GM12878 (cell line): ENCODE results near the gene KMT2E. TPM values are rescaled to one million over a fixed set of nuclear protein-coding genes. Genes with fewer than 3 reads are reported as not detected.

Experiments
- ATAC-seq: fragments of 200-7000 bp; cut with Tn5 transposase; 3 replicates; pipeline ENCODE4 v1.9.1; 2020; ENCODE audit warnings: mild to moderate bottlenecking, moderate library complexity
- BruUV-seq: library from RNA; stranded (reverse); fragments of 400-500 nt; replicated peaks from 2 replicates; lab custom pipeline; 2021; lab: Mats Ljungman, UMichigan
- CTCF ChIA-PET: fragments of 300-600 bp; sonication (Branson Sonifier 250); formaldehyde crosslinking; extraction: SDS; loops from one replicate; lab custom pipeline; 2021; ENCODE audit warnings: inconsistent platforms; lab: Yijun Ruan, JAX
- POLR2A ChIA-PET: fragments of 350-600 bp; formaldehyde crosslinking; extraction: SDS; loops from one replicate; lab custom pipeline; 2021; ENCODE audit warnings: inconsistent platforms; lab: Charles Lee
- RAD21 ChIA-PET: fragments of 300-600 bp; sonication (Branson Sonifier 250); formaldehyde crosslinking; loops from one replicate; lab custom pipeline; 2023; ENCODE audit warnings: antibody characterized with exemption; ENCODE audit not compliant: unreplicated experiment; lab: Charles Lee
- SMC1A ChIA-PET: fragments of 300-600 bp; sonication (Branson Sonifier 250); formaldehyde crosslinking; loops from one replicate; lab custom pipeline; 2023; ENCODE audit not compliant: unreplicated experiment, uncharacterized antibody; lab: Charles Lee
- DNase-seq: peaks from one replicate; pipeline ENCODE4 v3.0.0-alpha.2; 2011; ENCODE audit warnings: low read depth, low spot score
- FAIRE-seq: peaks from 3 replicates; lab custom pipeline; 2011; peaks lifted over from hg19 to GRCh38; lab: Jason Lieb, UNC
- H2AFZ ChIP-seq: 2 replicates; pipeline ENCODE4 v1.6.0; 2011; ENCODE audit warnings: low read depth, low read length, control low read depth; ENCODE audit not compliant: control insufficient read depth
- H3K27ac ChIP-seq: 2 replicates; pipeline ENCODE4 v1.5.1; 2011; ENCODE audit warnings: control low read depth; ENCODE audit not compliant: control insufficient read depth, insufficient read depth
- H3K27me3 ChIP-seq, 2 experiments: replicated peaks in 1 of 2; 2 replicates each; pipeline versions ENCODE4 v1.6.0 to v1.6.1; 2011; ENCODE audit warnings: low read length in 1 of 2; ENCODE audit not compliant: control insufficient read depth in 2 of 2, insufficient read depth in 2 of 2
- H3K36me3 ChIP-seq, 2 experiments: 2 replicates each; pipeline ENCODE4 v1.5.1; 2011; ENCODE audit warnings: low read length in 1 of 2; ENCODE audit not compliant: control insufficient read depth in 2 of 2, insufficient read depth in 2 of 2
- H3K4me1 ChIP-seq: 2 replicates; pipeline ENCODE4 v1.6.1; 2011; ENCODE audit warnings: mild to moderate bottlenecking, low read length, moderate library complexity, mixed read lengths; ENCODE audit not compliant: control insufficient read depth, insufficient read depth
- H3K4me2 ChIP-seq: 2 replicates; pipeline ENCODE4 v1.6.0; 2011; ENCODE audit warnings: control low read depth; ENCODE audit not compliant: control insufficient read depth, insufficient read depth
- H3K4me3 ChIP-seq: fragments of 200-600 bp; sonication (generic); 2 replicates; pipeline ENCODE4 v1.5.1; 2016
- H3K79me2 ChIP-seq: 2 replicates; pipeline ENCODE4 v1.6.0; 2011; ENCODE audit warnings: low read length; ENCODE audit not compliant: control insufficient read depth, insufficient read depth
- H3K9ac ChIP-seq: 2 replicates; pipeline ENCODE4 v1.8.0; 2011; ENCODE audit warnings: low read length, control low read depth, mixed read lengths; ENCODE audit not compliant: control insufficient read depth, insufficient read depth
- H3K9me3 ChIP-seq: replicated peaks from 3 replicates; pipeline ENCODE4 v1.5.1; 2011; ENCODE audit warnings: mild to moderate bottlenecking, low read length; ENCODE audit not compliant: control insufficient read depth, insufficient read depth
- H4K20me1 ChIP-seq: 2 replicates; pipeline ENCODE4 v1.6.0; 2011; ENCODE audit not compliant: control insufficient read depth, insufficient read depth
- BCL11A ChIP-seq: IDR thresholded peaks from 2 replicates; pipeline ENCODE4 v1.6.1; 2011; ENCODE audit warnings: low read depth, low read length
- CEBPZ ChIP-seq: fragments of 150-350 bp; IDR thresholded peaks from 2 replicates; pipeline ENCODE4 v1.6.1; 2016; ENCODE audit warnings: low read depth, low read length
- DPF2 ChIP-seq: fragments of 450-650 bp; IDR thresholded peaks from 2 replicates; pipeline ENCODE4 v1.6.1; 2017; ENCODE audit warnings: mild to moderate bottlenecking
- HDAC2 ChIP-seq: fragments of 200-600 bp; sonication (generic); IDR thresholded peaks from 2 replicates; pipeline ENCODE4 v1.6.1; 2017
- MAX ChIP-seq: IDR thresholded peaks from 2 replicates; pipeline ENCODE4 v1.6.1; 2012; ENCODE audit warnings: low read depth, low read length, improper control_type of control experiment
- MLLT1 ChIP-seq: fragments of 450-650 bp; IDR thresholded peaks from 2 replicates; pipeline ENCODE4 v1.6.1; 2016; ENCODE audit warnings: mild to moderate bottlenecking
- MTA2 ChIP-seq: fragments of 450-650 bp; IDR thresholded peaks from 2 replicates; pipeline ENCODE4 v1.6.1; 2016; ENCODE audit warnings: low read depth, mild to moderate bottlenecking, moderate library complexity
- PKNOX1 ChIP-seq: fragments of 450-650 bp; IDR thresholded peaks from 2 replicates; pipeline ENCODE4 v1.6.1; 2016; ENCODE audit warnings: mild to moderate bottlenecking
- POLR2A ChIP-seq: IDR thresholded peaks from 2 replicates; pipeline ENCODE4 v1.6.1; 2011; ENCODE audit warnings: low read depth, mild to moderate bottlenecking, low read length
- PRDM15 ChIP-seq: fragments of 450-650 bp; formaldehyde crosslinking; IDR thresholded peaks from 2 replicates; pipeline ENCODE4 v1.4.0; 2020; ENCODE audit warnings: mild to moderate bottlenecking, moderate library complexity
- SRF ChIP-seq, 2 experiments: IDR thresholded peaks; 2 replicates each; pipeline ENCODE4 v1.6.1; 2011; ENCODE audit warnings: low read depth in 2 of 2, low read length in 2 of 2, mild to moderate bottlenecking in 1 of 2, moderate library complexity in 1 of 2
- WGBS: methylation state at CpG from one replicate; pipeline ENCODE4 v1.1.6; 2016; ENCODE audit warnings: low lambda C conversion rate; ENCODE audit not compliant: insufficient replicate concordance, insufficient coverage; ENCODE audit errors: missing lambda C conversion rate; 5-methylcytosine and 5-hydroxymethylcytosine counted together
- in situ Hi-C: fragments of 300-500 bp; cut with MboI; formaldehyde crosslinking; loops from 9 replicates; pipeline ENCODE4 v1.14.3; 2018; ENCODE audit warnings: mixed read lengths
- intact Hi-C: fragments of 100-400 bp; cut with micrococcal nuclease; formaldehyde crosslinking; loops from one replicate; pipeline ENCODE4 v1.14.2; 2022; ENCODE audit not compliant: unreplicated experiment
- polyA plus RNA-seq, 11 experiments: library from polyadenylated mRNA; depleted of rRNA in 4 of 11; unstranded in 6 of 11; stranded (reverse) in 5 of 11; fragments of >200 nt; fragmentation: Nextera tagmentation in 4 of 11; fragmentation: Illumina TruSeq in 1 of 11; extraction: Ambion mirVana in 4 of 11; extraction: Trizol in 1 of 11; gene quantifications; 1 replicate in 1 of 11; 2 replicates in 10 of 11; pipeline versions ENCODE4 v1.2.1 to v1.2.3, GENCODE V29; 2011 to 2016; ENCODE audit warnings: inconsistent platforms in 2 of 11, missing spikeins in 2 of 11, low read depth in 1 of 11
- total RNA-seq, 4 experiments: library from RNA; depleted of rRNA in 3 of 4; stranded (reverse); fragments of >200 nt in 3 of 4; fragmentation: Illumina TruSeq in 1 of 4; extraction: Trizol in 1 of 4; gene quantifications; 2 replicates each; pipeline versions ENCODE4 v1.2.1 to v1.2.3, GENCODE V29; 2013 to 2021

KMT2E gene
- total and polyA plus RNA-seq, 10 of the 15 experiments (the other 5 are each of a cell fraction or from before 2014, with no cell fraction given), result 13.2 to 68.1 (median 34.1) TPM

GRCh38 chr7:104983578-104984539 is 30.1 kb upstream of the KMT2E start:
- ChIA-PET RAD21 (interaction anchor here (0.6 to 7.7 kb wide), 27 partner anchors 8 to 1836 kb away, joined by 3 to 147 read pairs (median 5); partner anchors contain the start of gene KMT2E), SMC1A (interaction anchor here (0.6 to 15.6 kb wide), 24 partner anchors 9 to 417 kb away, joined by 3 to 270 read pairs (median 6); partner anchors contain the start of gene KMT2E), CTCF (interaction anchor here (0.5 to 8.8 kb wide), 28 partner anchors 9 to 351 kb away, joined by 3 to 200 read pairs (median 4); partner anchors contain the start of gene KMT2E), POLR2A (interaction anchor here (0.5 to 8.3 kb wide), 18 partner anchors 18 to 880 kb away, joined by 3 to 83 read pairs (median 4); partner anchors contain the start of gene KMT2E)
- WGBS, result under 1% methylated on average over 60 of the region's 62 CpGs
- Histone ChIP-seq H3K36me3 (peaks cover 0 to 4% of the 10 kb centered on the region in 2 experiments; a peak in 2 of 4 replicates), H3K27ac (peak overlapping the region; percentile 98), H3K9ac (peak overlapping the region; percentile 95), H4K20me1 (no peaks in the 10 kb centered on the region; the same call in 1 of the 2 replicates), H3K27me3 (no peaks in the 10 kb centered on the region), H3K4me3 (peak overlapping the region; percentile 75), H2AFZ (peak overlapping the region; percentile 85), H3K9me3 (no peaks in the 10 kb centered on the region), H3K4me2 (peak overlapping the region; percentile 85), H3K79me2 (peaks cover 54% of the 10 kb centered on the region), H3K4me1 (peaks cover 14% of the 10 kb centered on the region; the same call in 1 of the 2 replicates)
- peak; percentile 96 for ATAC-seq
- intact Hi-C loops (loop anchor here (1.0 to 10.0 kb wide), 4 partner anchors 28 to 441 kb away; no protein-coding TSS in a partner anchor), in situ Hi-C loops (no loop called here)
- DNase-seq, result peak; percentile 42
- no peak for FAIRE-seq
- BruUV-seq, result TSS peak; percentile 98
- TF ChIP-seq SRF (IDR thresholded peaks at IDR 0.05; ENCODE audit: low read depth in 2 of 2, low read length in 2 of 2) (peak in 1 of 2 experiments; percentile 82; a peak in 3 of 4 replicates), MAX (peak; percentile 61; the same call in 1 of the 2 replicates), MTA2 (peak; percentile 57; the same call in 1 of the 2 replicates), CEBPZ (no peak), PKNOX1 (no peak), PRDM15 (CRISPR knock-in tag) (no peak), DPF2 (peak; percentile 76; the same call in 1 of the 2 replicates), POLR2A (peak; percentile 90), HDAC2 (no peak), BCL11A (no peak; the same call in 1 of the 2 replicates), MLLT1 (peak; percentile 71)
